CD4-positive, alpha-beta T cell (primary cell): Measurements from ENCODE around the gene KSR2. TPM values are rescaled to one million over a fixed set of nuclear protein-coding genes. Genes with fewer than 3 reads are reported as not detected.

ENCODE experiments used
- ATAC-seq: fragments of 200-7000 bp; cut with Tn5 transposase; one replicate; pipeline ENCODE4 v1.10.0; 2022; ENCODE audit warnings: mild to moderate bottlenecking; ENCODE audit not compliant: poor library complexity
- CTCF ChIA-PET: fragments of 350-600 bp; sonication (Branson Sonifier 250); formaldehyde crosslinking; loops from one replicate; lab custom pipeline; 2021; ENCODE audit warnings: antibody characterized with exemption, inconsistent platforms; lab: Charles Lee
- POLR2A ChIA-PET: fragments of 350-600 bp; sonication (Branson Sonifier 250); formaldehyde crosslinking; loops from one replicate; lab custom pipeline; 2021; ENCODE audit warnings: antibody characterized with exemption, inconsistent platforms; lab: Charles Lee
- DNase-seq, 14 experiments: peaks; one replicate each; pipeline ENCODE4 v3.0.0-alpha.2; 2013 to 2020; ENCODE audit warnings: mixed read lengths in 2 of 14
- H3K27ac ChIP-seq, 2 donors: one replicate each; pipeline versions ENCODE4 v1.5.1 to v1.7.0; 2013; ENCODE audit warnings: low read length in 2 of 2, low read depth in 1 of 2, mild to moderate bottlenecking in 1 of 2
- H3K27me3 ChIP-seq, 2 experiments: 1 replicate in 1 of 2; 2 replicates in 1 of 2; pipeline versions ENCODE4 v1.6.1 to v1.7.0; 2013; ENCODE audit warnings: low read length in 2 of 2, control low read depth in 1 of 2, mild to moderate bottlenecking in 1 of 2, moderate library complexity in 1 of 2; ENCODE audit not compliant: insufficient read depth in 2 of 2, control insufficient read depth in 1 of 2
- H3K36me3 ChIP-seq: one replicate; pipeline ENCODE4 v1.6.1; 2013; ENCODE audit warnings: low read length, control low read depth; ENCODE audit not compliant: insufficient read depth
- H3K4me1 ChIP-seq: one replicate; pipeline ENCODE4 v1.6.1; 2013; ENCODE audit warnings: low read length, control low read depth; ENCODE audit not compliant: insufficient read depth
- H3K4me3 ChIP-seq: one replicate; pipeline ENCODE4 v1.5.1; 2013; ENCODE audit warnings: mild to moderate bottlenecking, low read length, moderate library complexity
- H3K9me3 ChIP-seq, 2 experiments: 1 replicate in 1 of 2; 2 replicates in 1 of 2; pipeline versions ENCODE4 v1.6.1 to v1.7.0; 2013; ENCODE audit warnings: low read length in 2 of 2, mild to moderate bottlenecking in 2 of 2, control low read depth in 1 of 2, moderate library complexity in 1 of 2; ENCODE audit not compliant: control insufficient read depth in 1 of 2, insufficient read depth in 1 of 2
- H3K27ac Mint-ChIP-seq: one replicate; pipeline ENCODE4 v1.8.0; 2020; ENCODE audit warnings: mixed read lengths
- H3K27me3 Mint-ChIP-seq: one replicate; pipeline ENCODE4 v1.8.0; 2021; ENCODE audit warnings: mixed read lengths
- H3K36me3 Mint-ChIP-seq: one replicate; pipeline ENCODE4 v1.8.0; 2021; ENCODE audit warnings: low read depth, mixed read lengths
- H3K4me1 Mint-ChIP-seq: one replicate; pipeline ENCODE4 v1.8.0; 2021; ENCODE audit warnings: low read depth, mixed read lengths
- H3K4me3 Mint-ChIP-seq: one replicate; pipeline ENCODE4 v1.8.0; 2020; ENCODE audit warnings: mild to moderate bottlenecking, mixed read lengths
- H3K9me3 Mint-ChIP-seq: one replicate; pipeline ENCODE4 v1.8.0; 2020; ENCODE audit warnings: mixed read lengths
- CTCF ChIP-seq: fragments of 200-600 bp; IDR thresholded peaks from one replicate; pipeline ENCODE4 v1.8.0; 2022; ENCODE audit warnings: antibody characterized with exemption, mild to moderate bottlenecking
- intact Hi-C, 2 experiments: fragments of 100-400 bp; cut with DNase I in 1 of 2; cut with micrococcal nuclease in 1 of 2; formaldehyde crosslinking; loops; one replicate each; pipeline versions ENCODE4 v1.15.1 to v1.9.0; 2023 to 2025; cut with DNase I, micrococcal nuclease
- total RNA-seq, 174 experiments: library from RNA in 2 of 174; stranded (reverse) in 2 of 174; gene quantifications; one replicate each; pipeline ENCODE4 v1.2.3 and lab custom pipeline; 2021 to 2026

KSR2 gene
- total RNA-seq, 2 experiments from 2014 or later = 0.05 to 0.17 TPM

- Mint-ChIP-seq H3K9me3 (no peaks in the 10 kb centered on the region), H3K4me3 (no peak overlapping the region), H3K4me1 (no peaks in the 10 kb centered on the region), H3K36me3 (no peaks in the 10 kb centered on the region), H3K27ac (no peak overlapping the region), H3K27me3 (peaks cover 14% of the 10 kb centered on the region)
- intact Hi-C loops = no loop called here
- H3K9me3 ChIP-seq = no peaks in the 10 kb centered on the region
- H3K36me3 ChIP-seq = no peaks in the 10 kb centered on the region
- TF ChIP-seq CTCF = no peak
- H3K4me3 ChIP-seq = no peak overlapping the region
- no peak for ATAC-seq
- DNase-seq = no peak
- H3K27ac ChIP-seq = no peak overlapping the region
- ChIA-PET CTCF (no interaction called here), POLR2A (no interaction called here)
- H3K27me3 ChIP-seq = peaks cover 0 to 9% of the 10 kb centered on the region in 2 experiments
- H3K4me1 ChIP-seq = no peaks in the 10 kb centered on the region
These were observed 78.1 kb downstream of the KSR2 start for GRCh38 chr12:117890644-117891043.

- Histone ChIP-seq H3K27ac (no peak overlapping the region), H3K36me3 (no peaks in the 10 kb centered on the region), H3K9me3 (no peaks in the 10 kb centered on the region), H3K27me3 (peaks cover 0 to 9% of the 10 kb centered on the region in 2 experiments), H3K4me3 (no peak overlapping the region), H3K4me1 (no peaks in the 10 kb centered on the region)
- Mint-ChIP-seq H3K4me3 (no peak overlapping the region), H3K27ac (no peak overlapping the region), H3K4me1 (no peaks in the 10 kb centered on the region), H3K27me3 (peaks cover 15% of the 10 kb centered on the region), H3K9me3 (no peaks in the 10 kb centered on the region), H3K36me3 (no peaks in the 10 kb centered on the region)
- ChIA-PET CTCF (no interaction called here), POLR2A (no interaction called here)
- TF ChIP-seq CTCF = no peak
- intact Hi-C loops = no loop called here
- no peak for DNase-seq
- no peak for ATAC-seq
These were observed 78.7 kb downstream of the KSR2 start for GRCh38 chr12:117890137-117890536.

GRCh38 chr12:117889098-117889497 is 79.7 kb downstream of the KSR2 start:
- H3K9me3 ChIP-seq = no peaks in the 10 kb centered on the region
- no peak for TF ChIP-seq CTCF
- H3K36me3 Mint-ChIP-seq = no peaks in the 10 kb centered on the region
- no peak for DNase-seq
- H3K27me3 Mint-ChIP-seq = peaks cover 22% of the 10 kb centered on the region
- intact Hi-C loops = no loop called here
- H3K4me1 Mint-ChIP-seq = no peaks in the 10 kb centered on the region
- H3K4me1 ChIP-seq = no peaks in the 10 kb centered on the region
- H3K27ac Mint-ChIP-seq = no peak overlapping the region
- CTCF ChIA-PET = no interaction called here
- H3K4me3 Mint-ChIP-seq = no peak overlapping the region
- no peaks in the 10 kb centered on the region for H3K36me3 ChIP-seq
- H3K27me3 ChIP-seq = peaks cover 0 to 9% of the 10 kb centered on the region in 2 experiments
- no peak overlapping the region for H3K4me3 ChIP-seq
- H3K9me3 Mint-ChIP-seq = no peaks in the 10 kb centered on the region
- POLR2A ChIA-PET = no interaction called here
- H3K27ac ChIP-seq = no peak overlapping the region
- no peak for ATAC-seq
